Osteoblast (primary cell): ENCODE measurements around the gene ING1. TPM values are rescaled to one million over a fixed set of nuclear protein-coding genes. Genes with fewer than 3 reads are reported as not detected.
"Not testable (repeated sequence)": the region's sequence is repeated elsewhere in the genome, so short reads cannot be mapped to it uniquely, and the experiment has no call there.

Experiments
- DNase-seq: peaks from one replicate; pipeline ENCODE4 v3.0.0; 2011; ENCODE audit warnings: low spot score, mixed read lengths; ENCODE audit not compliant: insufficient read length; ENCODE audit errors: missing footprints
- H2AFZ ChIP-seq: 2 replicates; pipeline ENCODE4 v1.6.0; 2011; ENCODE audit warnings: mild to moderate bottlenecking, low read length
- H3K27ac ChIP-seq: 2 replicates; pipeline ENCODE4 v1.5.1; 2011; ENCODE audit warnings: mild to moderate bottlenecking, low read depth, low read length, moderate library complexity
- H3K27me3 ChIP-seq: 2 replicates; pipeline ENCODE4 v1.6.0; 2012; ENCODE audit warnings: mild to moderate bottlenecking, control low read depth, inconsistent platforms, low read length, moderate library complexity; ENCODE audit not compliant: insufficient read depth
- H3K36me3 ChIP-seq: 2 replicates; pipeline ENCODE4 v1.5.1; 2011; ENCODE audit warnings: mild to moderate bottlenecking, low read length, control low read depth, moderate library complexity; ENCODE audit not compliant: insufficient read depth
- H3K4me1 ChIP-seq: 2 replicates; pipeline ENCODE4 v1.5.1; 2011; ENCODE audit warnings: mild to moderate bottlenecking, low read length, control low read depth, moderate library complexity; ENCODE audit not compliant: insufficient read depth
- H3K4me2 ChIP-seq: 2 replicates; pipeline ENCODE4 v1.6.0; 2011; ENCODE audit warnings: mild to moderate bottlenecking, low read length; ENCODE audit not compliant: insufficient read depth
- H3K4me3 ChIP-seq: fragments of 200-600 bp; sonication (generic); 3 replicates; pipeline ENCODE4 v1.5.1; 2012; ENCODE audit warnings: mild to moderate bottlenecking, low read length, inconsistent platforms; ENCODE audit not compliant: insufficient read depth
- H3K79me2 ChIP-seq: 2 replicates; pipeline ENCODE4 v1.6.0; 2012; ENCODE audit warnings: mild to moderate bottlenecking, low read length, control low read depth, inconsistent platforms; ENCODE audit not compliant: insufficient read depth
- H3K9me3 ChIP-seq: 2 replicates; pipeline ENCODE4 v1.5.1; 2011; ENCODE audit warnings: low read depth, low read length, control low read depth
- H4K20me1 ChIP-seq: 2 replicates; pipeline ENCODE4 v1.6.0; 2012; ENCODE audit warnings: mild to moderate bottlenecking, low read length, control low read depth; ENCODE audit not compliant: insufficient read depth
- CTCF ChIP-seq: IDR thresholded peaks from 2 replicates; pipeline ENCODE4 v1.5.1; 2011; ENCODE audit warnings: mild to moderate bottlenecking, low read depth, low read length, moderate library complexity; ENCODE audit errors: extremely low read depth
- total RNA-seq: library from RNA; depleted of rRNA; stranded (reverse); fragments of >200 nt; gene quantifications from 2 replicates; pipeline ENCODE4 v1.2.3, GENCODE V29; 2012

ING1 gene
- total RNA-seq, 1 donor: 10.5 TPM

GRCh38 chr13:110700186-110700585, 13.3 kb upstream of the ING1 start:
- no peak overlapping the region for H3K4me3 ChIP-seq
- peaks cover 80% of the 10 kb centered on the region for H3K79me2 ChIP-seq
- peaks cover 34% of the 10 kb centered on the region for H3K4me1 ChIP-seq
- no peak for DNase-seq
- peaks cover 61% of the 10 kb centered on the region for H3K36me3 ChIP-seq
- no peak overlapping the region for H3K27ac ChIP-seq
- no peak for TF ChIP-seq CTCF
- H4K20me1 ChIP-seq: peaks cover 18% of the 10 kb centered on the region
- H3K4me2 ChIP-seq: no peak overlapping the region
- H3K9me3 ChIP-seq: no peaks in the 10 kb centered on the region
- no peaks in the 10 kb centered on the region for H3K27me3 ChIP-seq
- H2AFZ ChIP-seq: no peak overlapping the region

DNA sequence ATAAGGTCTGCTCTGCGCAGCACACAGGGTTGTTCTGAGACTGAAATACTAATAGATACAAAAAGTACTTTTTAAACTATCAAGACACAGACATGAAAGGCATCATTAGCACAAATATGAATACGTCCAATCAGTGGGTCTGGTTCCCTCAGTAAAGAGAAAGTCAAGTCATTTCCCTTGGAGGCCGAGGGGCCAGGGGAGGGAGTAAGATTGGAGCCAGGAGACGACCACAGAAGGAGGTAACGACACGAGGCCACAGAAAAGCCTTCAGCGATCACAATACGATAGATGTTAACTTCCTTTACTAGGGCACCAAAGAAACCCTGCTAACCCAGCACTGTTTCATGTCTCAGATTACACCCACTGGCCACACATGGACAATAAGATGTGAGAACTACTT, 12.9 kb upstream of the ING1 start:
- peaks cover 84% of the 10 kb centered on the region for H3K79me2 ChIP-seq

GRCh38 chr13:110701061-110701460, 12.4 kb upstream of the ING1 start:
- H3K4me3 ChIP-seq, H3K27ac ChIP-seq, H3K9me3 ChIP-seq, H3K27me3 ChIP-seq, DNase-seq, H2AFZ ChIP-seq, H3K4me2 ChIP-seq: not testable (repeated sequence)
- Histone ChIP-seq H3K36me3 (peaks cover 61% of the 10 kb centered on the region), H4K20me1 (peaks cover 18% of the 10 kb centered on the region), H3K4me1 (peaks cover 37% of the 10 kb centered on the region), H3K79me2 (peaks cover 85% of the 10 kb centered on the region)

More for the DNA sequence above, 12.9 kb upstream of the ING1 start:
- TF ChIP-seq CTCF: no peak
- H3K36me3 ChIP-seq: peaks cover 61% of the 10 kb centered on the region
- H3K9me3 ChIP-seq: no peaks in the 10 kb centered on the region
- no peak overlapping the region for H3K4me2 ChIP-seq
- peaks cover 37% of the 10 kb centered on the region for H3K4me1 ChIP-seq
- H4K20me1 ChIP-seq: peaks cover 18% of the 10 kb centered on the region
- no peak for DNase-seq
- H3K27ac ChIP-seq: no peak overlapping the region
- no peaks in the 10 kb centered on the region for H3K27me3 ChIP-seq
- H2AFZ ChIP-seq: no peak overlapping the region
- H3K4me3 ChIP-seq: no peak overlapping the region

DNA sequence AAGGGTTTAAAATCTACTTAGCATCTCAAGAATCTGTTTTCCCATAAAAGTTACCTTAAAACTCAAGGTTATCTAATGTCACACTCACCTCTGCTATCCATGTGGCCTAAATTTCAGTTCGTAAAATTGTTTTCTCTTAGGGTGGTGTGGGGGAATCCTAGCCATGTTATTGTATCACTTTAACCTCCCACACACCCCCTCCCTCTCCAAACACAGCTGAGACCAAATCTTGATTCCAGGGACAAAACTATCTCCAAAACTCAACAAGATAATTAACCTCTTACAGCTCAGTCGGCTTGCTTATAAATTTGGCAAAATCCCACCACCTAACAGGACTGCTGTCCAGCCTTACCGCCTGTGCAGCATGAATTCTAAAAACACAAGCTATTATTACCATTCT, 11.4 kb upstream of the ING1 start:
- no peak overlapping the region for H3K4me3 ChIP-seq
- DNase-seq: no peak
- no peaks in the 10 kb centered on the region for H3K9me3 ChIP-seq
- no peak overlapping the region for H2AFZ ChIP-seq
- H4K20me1 ChIP-seq: peaks cover 18% of the 10 kb centered on the region
- H3K4me2 ChIP-seq: peak overlapping the region; percentile 49
- H3K36me3 ChIP-seq: peaks cover 55% of the 10 kb centered on the region
- peaks cover 41% of the 10 kb centered on the region for H3K4me1 ChIP-seq
- peaks cover 79% of the 10 kb centered on the region for H3K79me2 ChIP-seq
- H3K27me3 ChIP-seq: no peaks in the 10 kb centered on the region
- H3K27ac ChIP-seq: peak overlapping the region; percentile 97
- TF ChIP-seq CTCF: no peak
